K562 (cell line): ENCODE results near the gene CD320. TPM values are rescaled to one million over a fixed set of nuclear protein-coding genes. Genes with fewer than 3 reads are reported as not detected.

Experiments used
- ARHGAP35 ChIP-seq: fragments of 450-650 bp; IDR thresholded peaks from 2 replicates; pipeline ENCODE4 v1.6.1; 2018; ENCODE audit not compliant: partially characterized antibody
- ARID4B ChIP-seq: sonication (generic); formaldehyde crosslinking; IDR thresholded peaks from 2 replicates; pipeline ENCODE4 v1.8.0; 2022; ENCODE audit warnings: mild to moderate bottlenecking, missing genetic modification reagents
- ATF2 ChIP-seq: sonication (generic); formaldehyde crosslinking; IDR thresholded peaks from 2 replicates; pipeline ENCODE4 v1.8.1; 2022; ENCODE audit warnings: missing genetic modification reagents
- CREM ChIP-seq: IDR thresholded peaks from 2 replicates; pipeline ENCODE4 v1.6.1; 2014; ENCODE audit warnings: antibody characterized with exemption, low read depth
- JUN ChIP-seq, 2 experiments: sonication (generic) in 1 of 2; formaldehyde crosslinking in 1 of 2; IDR thresholded peaks; 2 replicates each; pipeline versions ENCODE4 v1.6.1 to v1.8.0; 2012 to 2022; ENCODE audit warnings: borderline replicate concordance in 2 of 2, mild to moderate bottlenecking in 2 of 2, improper control_type of control experiment in 1 of 2, low read depth in 1 of 2, low read length in 1 of 2, missing genetic modification reagents in 1 of 2
- MXI1 ChIP-seq: IDR thresholded peaks from 2 replicates; pipeline ENCODE4 v1.6.1; 2011; ENCODE audit warnings: low read depth, mild to moderate bottlenecking, improper control_type of control experiment, low read length
- NKRF ChIP-seq: fragments of 450-650 bp; IDR thresholded peaks from 2 replicates; pipeline ENCODE4 v1.6.1; 2016; ENCODE audit warnings: borderline replicate concordance
- NONO ChIP-seq, 2 experiments: fragments of 200-400 bp in 1 of 2; fragments of 450-650 bp in 1 of 2; formaldehyde crosslinking in 1 of 2; IDR thresholded peaks; 2 replicates each; pipeline ENCODE4 v1.6.1; 2017; ENCODE audit warnings: low read depth in 2 of 2, mild to moderate bottlenecking in 2 of 2, moderate library complexity in 2 of 2, low read length in 1 of 2
- ZMIZ1 ChIP-seq, 2 experiments: fragments of 150-350 bp in 1 of 2; IDR thresholded peaks; 2 replicates each; pipeline ENCODE4 v1.6.1; 2012 to 2016; ENCODE audit warnings: low read depth in 2 of 2, low read length in 2 of 2, mild to moderate bottlenecking in 1 of 2, moderate library complexity in 1 of 2
- ZNF785 ChIP-seq: fragments of 250-450 bp; sonication (Bioruptor Pico); IDR thresholded peaks from 2 replicates; pipeline ENCODE4 v1.4.0; 2020; ENCODE audit warnings: mild to moderate bottlenecking
- polyA plus RNA-seq, 8 experiments: library from polyadenylated mRNA; depleted of rRNA in 4 of 8; stranded (reverse) in 5 of 8; unstranded in 3 of 8; fragments of >200 nt; fragmentation: Nextera tagmentation in 2 of 8; fragmentation: Illumina TruSeq in 1 of 8; extraction: Ambion mirVana in 2 of 8; extraction: Trizol in 1 of 8; gene quantifications; 2 replicates each; pipeline versions ENCODE4 v1.2.1 to v1.2.3, GENCODE V29; 2011 to 2014; ENCODE audit warnings: inconsistent platforms in 1 of 8, missing spikeins in 1 of 8
- total RNA-seq, 7 experiments: library from RNA; depleted of rRNA in 6 of 7; stranded (reverse); fragments of >200 nt in 6 of 7; fragmentation: Illumina TruSeq in 2 of 7; extraction: Trizol in 2 of 7; gene quantifications; 2 replicates each; pipeline versions ENCODE4 v1.2.1 to v1.2.3, GENCODE V29; 2011 to 2021; ENCODE audit warnings: low replicate concordance in 1 of 7

The CD320 gene
- total and polyA plus RNA-seq, 9 of the 15 experiments (the other 6 are each of a cell fraction or from before 2014, with no cell fraction given): 0.45 to 94.5 (median 34.4) TPM

GRCh38 chr19:8321067-8321985 lies 13.2 kb upstream of the CD320 start, which contains the start of the genes NDUFA7 and RPS28 (continued):
- TF ChIP-seq ARID4B (no peak; the same call in 1 of the 2 replicates), NKRF (0 out of 2 replicates have a peak, but pooled peaks have one; percentile 14), NONO (IDR thresholded peaks at IDR 0.05; ENCODE audit: low read depth in 2 of 2, low read length in 1 of 2) (peak in 1 of 2 experiments; percentile 86; a peak in 1 of 4 replicates), CREM (peak; percentile 99), ATF2 (CRISPR knock-in tag) (no peak), ZNF785 (CRISPR knock-in tag) (no peak), JUN (IDR thresholded peaks at IDR 0.05; ENCODE audit: borderline replicate concordance, low read depth, low read length) (peak; percentile 59; the same call in 1 of the 2 replicates), JUN (CRISPR knock-in tag; IDR thresholded peaks at IDR 0.05; ENCODE audit: borderline replicate concordance) (no peak), ARHGAP35 (peak; percentile 94), MXI1 (peak; percentile 63; the same call in 1 of the 2 replicates), ZMIZ1 (IDR thresholded peaks at IDR 0.05; ENCODE audit: low read depth in 2 of 2, low read length in 2 of 2) (0 out of 4 replicates have a peak, but pooled peaks of 1 of the 2 experiments have one; percentile 41)
